ENCODE results near the gene IRF2BP2. TPM values are rescaled to one million over a fixed set of nuclear protein-coding genes. Genes with fewer than 3 reads are reported as not detected.
A peak's percentile ranks its signal among the peaks of the same experiment; 100 is the strongest.

IRF2BP2 gene
- total and polyA plus RNA-seq, 2 of the 13 experiments (the other 11 are each of a cell fraction or from before 2014, with no cell fraction given), result 140 to 147 TPM

- TF ChIP-seq DZIP1 (CRISPR knock-in tag; IDR thresholded peaks at IDR 0.05) (no peak), ZBTB8A (CRISPR knock-in tag; IDR thresholded peaks at IDR 0.05; ENCODE audit: borderline replicate concordance, low read depth) (no peak), SP4 (CRISPR knock-in tag; IDR thresholded peaks at IDR 0.05) (no peak), NRL (CRISPR knock-in tag; IDR thresholded peaks at IDR 0.05; ENCODE audit: borderline replicate concordance) (peak; percentile 90), ZNF234 (CRISPR knock-in tag; conservative IDR thresholded peaks at IDR 0.05) (no peak), ZNF556 (CRISPR knock-in tag; IDR thresholded peaks at IDR 0.05; ENCODE audit: borderline replicate concordance) (peak; percentile 18; the same call in 1 of the 2 replicates), TFAP4 (IDR thresholded peaks at IDR 0.05; ENCODE audit: borderline replicate concordance, low read depth) (peak; percentile 53; the same call in 1 of the 2 replicates), LBX2 (CRISPR knock-in tag; IDR thresholded peaks at IDR 0.05; ENCODE audit: borderline replicate concordance) (no peak), ZNF816 (CRISPR knock-in tag; IDR thresholded peaks at IDR 0.05; ENCODE audit: borderline replicate concordance) (peak; percentile 50; the same call in 1 of the 2 replicates), ZNF432 (CRISPR knock-in tag; IDR thresholded peaks at IDR 0.05; ENCODE audit: borderline replicate concordance) (no peak), THYN1 (CRISPR knock-in tag; IDR thresholded peaks at IDR 0.05; ENCODE audit: borderline replicate concordance, low read depth) (no peak), HNRNPL (IDR thresholded peaks at IDR 0.05; ENCODE audit: low read depth, low read length) (peak; percentile 92), TEAD3 (CRISPR knock-in tag; optimal IDR thresholded peaks at IDR 0.05; ENCODE audit: borderline replicate concordance) (peak; percentile 71), ARID5B (CRISPR knock-in tag; IDR thresholded peaks at IDR 0.05) (peak; percentile 71), ZNF510 (CRISPR knock-in tag; IDR thresholded peaks at IDR 0.05; ENCODE audit: low read depth) (0 out of 2 replicates have a peak, but pooled peaks have one; percentile 77), SRY (CRISPR knock-in tag; IDR thresholded peaks at IDR 0.05) (peak; percentile 86; the same call in 1 of the 2 replicates)
Observed at GRCh38 chr1:234608025-234608910, 1.7 kb downstream of the IRF2BP2 start (continued).

Data from HepG2 (cell line).